Fibroblast of pulmonary artery (primary cell): ENCODE results near the gene AKAP8.
A peak's percentile ranks its signal among the peaks of the same experiment; 100 is the strongest.

Source experiments
- DNase-seq: peaks from one replicate; pipeline ENCODE4 v3.0.0-alpha.2; 2010; ENCODE audit warnings: low read depth
- H3K4me3 ChIP-seq: replicated peaks from 2 replicates; pipeline ENCODE4 v1.5.1; 2011; ENCODE audit warnings: low read depth, mild to moderate bottlenecking, control low read depth, low read length, moderate library complexity
- TF ChIP-seq, protein P1 (sequence below): IDR thresholded peaks from 2 replicates; pipeline ENCODE4 v1.5.1; 2011; ENCODE audit warnings: mild to moderate bottlenecking, control low read depth, low read length, inconsistent platforms; ENCODE audit errors: missing control alignments

Gene AKAP8

GRCh38 chr19:15332311-15332996, 47.1 kb downstream of the AKAP8 start, which contains the start of gene BRD4:
Gene BRD4, minus strand, starts transcription at chr19:15332539. Its CDS starts 59,440 bp downstream, at chr19:15273099.
- TF ChIP-seq, protein P1, sequence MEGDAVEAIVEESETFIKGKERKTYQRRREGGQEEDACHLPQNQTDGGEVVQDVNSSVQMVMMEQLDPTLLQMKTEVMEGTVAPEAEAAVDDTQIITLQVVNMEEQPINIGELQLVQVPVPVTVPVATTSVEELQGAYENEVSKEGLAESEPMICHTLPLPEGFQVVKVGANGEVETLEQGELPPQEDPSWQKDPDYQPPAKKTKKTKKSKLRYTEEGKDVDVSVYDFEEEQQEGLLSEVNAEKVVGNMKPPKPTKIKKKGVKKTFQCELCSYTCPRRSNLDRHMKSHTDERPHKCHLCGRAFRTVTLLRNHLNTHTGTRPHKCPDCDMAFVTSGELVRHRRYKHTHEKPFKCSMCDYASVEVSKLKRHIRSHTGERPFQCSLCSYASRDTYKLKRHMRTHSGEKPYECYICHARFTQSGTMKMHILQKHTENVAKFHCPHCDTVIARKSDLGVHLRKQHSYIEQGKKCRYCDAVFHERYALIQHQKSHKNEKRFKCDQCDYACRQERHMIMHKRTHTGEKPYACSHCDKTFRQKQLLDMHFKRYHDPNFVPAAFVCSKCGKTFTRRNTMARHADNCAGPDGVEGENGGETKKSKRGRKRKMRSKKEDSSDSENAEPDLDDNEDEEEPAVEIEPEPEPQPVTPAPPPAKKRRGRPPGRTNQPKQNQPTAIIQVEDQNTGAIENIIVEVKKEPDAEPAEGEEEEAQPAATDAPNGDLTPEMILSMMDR: no peak
- H3K4me3 ChIP-seq: peak within 1 kb of the TSS; percentile 93
- peak; percentile 50 for DNase-seq

DNA sequence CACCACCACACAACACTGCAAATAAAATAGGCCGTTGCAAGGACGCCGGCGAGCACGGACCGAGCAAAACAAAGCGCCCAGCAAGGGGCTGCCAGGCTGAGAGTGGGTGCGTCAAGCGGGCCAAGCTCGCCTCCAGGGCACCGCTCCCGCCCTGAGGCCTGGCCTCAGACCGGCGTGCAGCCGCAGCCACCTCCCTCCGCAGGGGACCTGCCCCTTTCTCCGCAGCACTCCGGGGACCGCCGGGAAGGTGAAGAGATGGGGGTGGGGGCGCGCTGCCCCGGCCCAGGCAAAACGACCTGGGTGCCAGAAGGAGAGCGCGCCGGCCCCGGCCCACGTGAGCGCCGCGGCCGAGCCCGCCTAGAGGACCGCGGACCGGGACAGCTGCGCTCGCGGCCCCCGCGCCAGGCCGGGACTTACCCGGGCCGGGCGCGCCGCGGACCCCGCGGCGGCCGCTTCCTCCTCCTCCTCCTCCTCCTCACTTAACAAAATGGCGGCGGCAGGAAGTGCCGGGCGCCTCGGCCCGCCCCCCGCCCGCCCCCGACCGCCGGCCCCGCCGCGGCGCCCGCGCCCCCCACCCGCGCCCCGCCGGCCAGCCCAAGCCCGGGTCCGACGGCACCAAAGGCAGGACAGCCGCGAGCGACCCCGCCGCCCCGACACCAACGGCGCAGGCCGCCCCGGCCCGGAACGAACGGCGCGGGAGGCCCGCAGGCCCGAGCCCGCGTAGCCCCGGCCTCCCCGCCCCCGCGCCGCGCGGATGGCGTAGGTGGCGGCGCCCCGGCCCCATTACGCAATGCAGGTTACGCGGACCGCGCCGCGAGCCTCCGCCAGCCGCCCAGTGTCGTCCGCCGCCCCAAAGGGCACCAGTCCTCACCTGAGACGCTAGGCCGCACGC, 47.9 kb downstream of the AKAP8 start:
- TF ChIP-seq, protein P1: no peak
- DNase-seq: peak; percentile 54
- H3K4me3 ChIP-seq: peak overlapping the region; percentile 93

GRCh38 chr19:15330801-15331418, 48.7 kb downstream of the AKAP8 start:
- H3K4me3 ChIP-seq: peak overlapping the region; percentile 93
- TF ChIP-seq, protein P1: no peak
- DNase-seq: peak; percentile 69

DNA sequence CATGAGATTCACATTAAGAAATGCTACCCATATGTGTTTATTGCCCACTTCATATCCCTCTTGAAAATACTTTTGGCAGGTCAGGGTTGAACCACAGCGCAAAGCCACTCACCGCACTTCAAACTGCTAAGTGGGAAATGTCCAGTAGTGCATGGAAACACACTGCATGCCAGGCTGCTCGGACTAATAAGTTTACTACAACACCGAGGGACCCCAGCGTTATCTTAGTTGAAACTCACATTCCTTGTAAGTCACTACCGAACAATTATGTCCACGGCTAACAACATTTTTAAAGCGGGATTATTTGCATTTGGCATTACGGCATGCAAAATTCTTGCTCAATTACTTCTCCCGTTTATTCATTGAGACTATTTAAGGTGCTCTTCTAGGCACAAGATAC, 51.3 kb downstream of the AKAP8 start:
- no peak for DNase-seq
- TF ChIP-seq, protein P1: no peak
- H3K4me3 ChIP-seq: no peak overlapping the region

DNA sequence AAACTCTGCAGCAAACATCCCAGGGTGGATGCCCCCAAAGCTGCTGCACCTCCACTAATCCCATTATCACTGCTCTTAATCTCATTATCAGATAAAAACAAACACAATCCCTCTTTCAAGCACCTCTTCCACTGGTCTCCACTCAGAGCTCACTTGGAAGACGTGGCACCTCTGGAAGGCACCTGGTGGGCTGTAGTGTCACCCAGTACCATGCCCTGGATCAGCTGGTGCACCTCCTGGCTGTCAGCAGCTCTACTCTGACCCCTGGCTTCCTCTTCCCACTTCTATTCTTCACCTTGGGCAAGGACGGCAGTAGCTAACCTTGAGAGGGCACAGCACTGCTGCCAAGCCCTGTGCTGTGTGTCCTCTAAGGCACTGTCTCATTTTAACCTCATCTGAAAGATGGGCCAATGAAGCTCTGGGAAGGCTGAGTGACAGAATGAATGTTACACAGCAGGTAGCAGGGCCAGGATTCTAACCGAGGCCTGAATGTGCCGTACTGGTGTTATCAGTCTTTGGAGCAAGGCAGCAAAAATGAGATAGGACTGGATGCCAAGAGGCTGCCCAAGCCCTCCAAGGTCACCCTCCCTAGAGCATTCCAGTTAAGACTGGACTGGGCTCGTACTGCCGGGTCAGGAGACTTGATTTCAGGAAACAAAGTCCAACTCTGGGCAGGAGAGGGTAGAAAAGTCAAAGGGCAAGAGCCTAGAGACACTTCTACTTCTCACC, 54.6 kb downstream of the AKAP8 start:
- TF ChIP-seq, protein P1: no peak
- no peak for DNase-seq
- no peak overlapping the region for H3K4me3 ChIP-seq

- TF ChIP-seq, protein P1: no peak
- peak; percentile 67 for DNase-seq
- no peak overlapping the region for H3K4me3 ChIP-seq
Observed at GRCh38 chr19:15323496-15324235, 55.9 kb downstream of the AKAP8 start.
